ENCODE results near the gene PDSS2. TPM values are rescaled to one million over a fixed set of nuclear protein-coding genes. Genes with fewer than 3 reads are reported as not detected.

PDSS2 gene
- total and polyA plus RNA-seq, 9 of the 15 experiments (the other 6 are each of a cell fraction or from before 2014, with no cell fraction given) = 5.8 to 21.1 (median 12.0) TPM

DNA sequence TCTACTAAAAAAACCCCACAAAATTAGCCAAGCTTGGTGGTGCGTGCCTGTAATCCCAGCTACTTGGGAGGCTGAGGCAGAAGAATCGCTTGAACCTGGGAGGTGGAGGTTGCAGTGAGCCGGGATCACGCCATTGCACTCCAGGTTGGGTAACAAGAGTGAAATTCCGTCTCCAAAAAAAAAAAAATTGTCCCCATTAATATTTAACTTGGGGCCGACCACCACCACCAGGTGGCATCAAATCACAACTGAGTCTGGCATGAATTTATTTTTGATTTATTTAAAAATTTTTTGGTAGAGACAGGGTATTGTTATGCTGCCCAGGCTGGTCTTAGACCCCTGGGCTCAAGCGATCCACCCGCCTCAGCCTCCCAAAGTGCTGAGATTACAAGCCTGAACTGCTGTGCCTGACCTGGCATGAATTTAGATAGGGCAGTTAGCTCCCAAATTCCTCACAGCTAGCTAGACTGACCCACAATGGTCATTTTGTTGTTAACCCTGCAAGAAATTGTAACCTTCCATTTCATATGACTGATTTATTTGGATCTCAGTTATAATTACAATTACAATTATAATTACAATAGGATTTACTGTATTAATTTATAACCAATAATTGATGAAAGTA lies 326.9 kb downstream of the PDSS2 start:
- Histone ChIP-seq H3K4me3 (no peak overlapping the region), H3K36me3 (ENCODE audit: control insufficient read depth, insufficient read depth, low read length) (no peaks in the 10 kb centered on the region), H3K9me1 (ENCODE audit: control insufficient read depth, insufficient read depth, low read length) (no peaks in the 10 kb centered on the region), H3K9me3 (replicated peaks; ENCODE audit: control insufficient read depth, insufficient read depth, low read depth, low read length) (no peaks in the 10 kb centered on the region), H3K79me2 (ENCODE audit: control insufficient read depth, insufficient read depth, low read length) (no peaks in the 10 kb centered on the region), H4K20me1 (replicated peaks; ENCODE audit: control insufficient read depth, insufficient read depth, low read length) (no peaks in the 10 kb centered on the region), H3K27me3 (ENCODE audit: control insufficient read depth in 2 of 2, insufficient read depth in 2 of 2, low read length in 2 of 2) (no peaks in the 10 kb centered on the region), H2AFZ (ENCODE audit: low read depth, low read length) (no peak overlapping the region), H3K9ac (ENCODE audit: insufficient read depth in 1 of 2, low read depth in 2 of 2, low read length in 2 of 2) (no peak overlapping the region), H3K4me2 (ENCODE audit: insufficient read depth, low read length) (no peak overlapping the region), H3K27ac (ENCODE audit: extremely low read depth, low read depth, low read length) (no peak overlapping the region), H3K4me1 (replicated peaks in 1 of 2; ENCODE audit: control insufficient read depth in 2 of 2, insufficient read depth in 2 of 2, low read length in 2 of 2) (peaks cover 9 to 10% of the 10 kb centered on the region in 2 experiments; a peak in 4 of 5 replicates)
- ATAC-seq (no peak), FAIRE-seq (no peak), DNase-seq (ENCODE audit: extremely low read depth in 1 of 4, low spot score in 3 of 4) (peak in 1 of 4 experiments; percentile 43)
- no TSS peak for BruUV-seq (replicated peaks)
- in situ Hi-C loops (cut with MboI) (no loop called here), intact Hi-C loops (cut with micrococcal nuclease) (loop anchor here (10.0 kb wide), 1 partner anchor 502 kb away; no protein-coding TSS in a partner anchor)
- TF ChIP-seq U2AF2 (optimal IDR thresholded peaks at IDR 0.05; ENCODE audit: low read depth, low read length) (no peak), TEAD4 (IDR thresholded peaks at IDR 0.05; ENCODE audit: low read length) (no peak), TEAD4 (CRISPR knock-in tag; IDR thresholded peaks at IDR 0.05; ENCODE audit: borderline replicate concordance) (no peak), CTCF (IDR thresholded peaks at IDR 0.05 in 2 of 3, conservative IDR thresholded peaks at IDR 0.05 in 1 of 3; ENCODE audit: insufficient read depth in 2 of 3, low read depth in 1 of 3, low read length in 3 of 3) (peak; percentile 35 to 56 (median 52); a peak in 4 of 6 replicates), RAD21 (CRISPR knock-in tag; conservative IDR thresholded peaks at IDR 0.05 in 1 of 2, IDR thresholded peaks at IDR 0.05 in 1 of 2) (peak; percentile 39 to 61), ZNF384 (IDR thresholded peaks at IDR 0.05; ENCODE audit: low read depth, low read length) (peak; percentile 87), SMC3 (conservative IDR thresholded peaks at IDR 0.05; ENCODE audit: insufficient read depth, low read depth, low read length) (0 out of 2 replicates have a peak, but pooled peaks have one; percentile 32)
- 10% methylated on average over 8 of the region's 8 CpGs for WGBS (ENCODE audit: insufficient coverage, low coverage, missing lambda C conversion rate)
- CTCF ChIA-PET (ENCODE audit: low intra/inter-chr PET ratio) = interaction anchor here (0.5 to 1.6 kb wide), 3 partner anchors 286 to 504 kb away, joined by 4 to 5 read pairs (median 5); no protein-coding TSS in a partner anchor
- POLR2A ChIA-PET = no interaction called here
